Small intestine (tissue), 7 donors: Measurements from ENCODE around the gene CHAD. TPM values are rescaled to one million over a fixed set of nuclear protein-coding genes. Genes with fewer than 3 reads are reported as not detected.

Experiments used
- DNase-seq, 2 donors: peaks; one replicate each; pipeline versions ENCODE4 v3.0.0 to v3.0.0-alpha.2; 2013
- FAIRE-seq: peaks from 2 replicates; lab custom pipeline; 2012; peaks lifted over from hg19 to GRCh38; lab: Jason Lieb, UNC
- H3K27ac ChIP-seq, 3 donors: one replicate each; pipeline ENCODE4 v1.5.1; 2013; ENCODE audit warnings: low read length in 2 of 3, mild to moderate bottlenecking in 2 of 3, control low read depth in 1 of 3, inconsistent platforms in 1 of 3, low read depth in 1 of 3, moderate library complexity in 1 of 3
- H3K27me3 ChIP-seq, 3 donors: one replicate each; pipeline ENCODE4 v1.6.1; 2013; ENCODE audit warnings: low read length in 3 of 3, inconsistent platforms in 1 of 3; ENCODE audit not compliant: control insufficient read depth in 3 of 3, insufficient read depth in 3 of 3
- H3K36me3 ChIP-seq, 3 donors: one replicate each; pipeline ENCODE4 v1.6.1; 2013; ENCODE audit warnings: low read length in 3 of 3, inconsistent platforms in 1 of 3, low read depth in 1 of 3, mild to moderate bottlenecking in 1 of 3, moderate library complexity in 1 of 3; ENCODE audit not compliant: control insufficient read depth in 3 of 3, insufficient read depth in 2 of 3
- H3K4me1 ChIP-seq, 3 donors: one replicate each; pipeline ENCODE4 v1.6.1; 2013; ENCODE audit warnings: low read length in 2 of 3, inconsistent platforms in 1 of 3, low read depth in 1 of 3, mild to moderate bottlenecking in 1 of 3, moderate library complexity in 1 of 3; ENCODE audit not compliant: control insufficient read depth in 3 of 3, insufficient read depth in 2 of 3
- H3K4me3 ChIP-seq, 3 donors: one replicate each; pipeline ENCODE4 v1.5.1; 2013; ENCODE audit warnings: low read length in 3 of 3, control low read depth in 1 of 3, inconsistent platforms in 1 of 3, low read depth in 1 of 3, mild to moderate bottlenecking in 1 of 3, moderate library complexity in 1 of 3
- H3K9me3 ChIP-seq, 2 donors: one replicate each; pipeline ENCODE4 v1.6.1; 2013; ENCODE audit warnings: low read depth in 1 of 2, low read length in 1 of 2; ENCODE audit not compliant: control insufficient read depth in 2 of 2, insufficient read depth in 1 of 2
- WGBS, 3 donors: extraction: QIAGEN DNeasy Blood & Tissue Kit; methylation state at CpG; one replicate each; pipeline ENCODE4 v1.1.7; 2013; 5-methylcytosine and 5-hydroxymethylcytosine counted together
- polyA plus RNA-seq, 4 donors: library from polyadenylated mRNA; stranded (reverse) in 3 of 4; unstranded in 1 of 4; fragments of 200-250 nt in 3 of 4; fragments of 120-200 nt in 1 of 4; gene quantifications; one replicate each; pipeline versions ENCODE4 v1.2.1 to v1.2.3, GENCODE V29; 2013
- donor health status: healthy with polysubstance abuse.
- donor health status: control.
- donor health status: control.
- donor health status: Bipolar disorder and iron deficiency.
- donor health status: healthy.

The CHAD gene
- polyA plus RNA-seq, 4 donors: 0.87 to 13.4 (median 5.8) TPM

DNA sequence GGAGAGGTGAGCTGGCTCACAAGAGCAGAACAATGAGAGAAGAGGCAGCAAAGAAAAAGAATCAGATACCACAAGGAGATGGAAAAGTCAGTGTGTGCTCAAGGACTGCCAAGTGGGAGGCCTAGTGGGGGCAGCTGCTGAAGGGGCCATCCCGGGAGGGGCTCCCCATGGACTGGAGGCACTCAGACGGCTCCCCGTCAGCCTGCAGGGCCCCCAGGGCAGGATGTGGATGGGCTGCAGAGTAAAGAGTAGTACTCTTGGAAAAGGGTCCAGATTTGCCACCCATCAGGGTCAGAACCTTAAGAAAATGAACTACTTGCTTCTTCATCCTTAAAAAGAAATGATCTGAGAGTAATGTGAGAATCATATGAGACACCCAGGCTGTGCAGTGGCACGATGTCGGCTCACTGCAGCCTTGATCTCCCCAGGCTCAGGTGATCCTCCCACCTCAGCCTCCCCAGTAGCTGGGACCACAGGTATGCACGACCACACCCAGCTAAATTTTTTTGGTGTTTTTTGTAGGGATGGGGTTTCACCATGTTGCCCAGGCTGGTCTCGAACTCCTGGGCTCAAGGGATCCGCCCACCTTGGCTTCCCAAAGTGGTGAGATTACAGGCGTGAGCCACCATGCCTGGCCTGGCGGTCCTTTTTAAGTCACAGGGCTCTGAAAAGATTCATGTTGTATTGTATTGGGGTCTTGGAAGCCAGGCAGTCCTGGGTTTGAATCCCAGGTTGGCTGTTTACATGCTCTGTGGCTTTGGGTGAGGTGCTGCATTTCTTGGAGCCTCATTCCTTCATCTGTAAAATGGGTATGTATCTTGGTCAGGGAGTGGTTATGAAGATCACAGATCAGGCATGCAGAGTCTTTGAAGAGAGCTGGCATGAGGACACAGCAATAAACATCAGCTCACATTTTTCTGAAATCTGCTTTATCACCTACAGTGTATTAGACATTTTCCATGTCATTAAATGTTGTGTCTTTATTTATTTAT, 27.5 kb downstream of the CHAD start:
- Histone ChIP-seq H3K9me3 (no peaks in the 10 kb centered on the region), H3K4me3 (no peak overlapping the region), H3K4me1 (peaks cover 0 to 40% (median 0%) of the 10 kb centered on the region in 3 donors), H3K36me3 (peaks cover 0 to 23% (median 0%) of the 10 kb centered on the region in 3 donors), H3K27ac (peak overlapping the region in 2 of 3 donors; percentile 56 to 73), H3K27me3 (no peaks in the 10 kb centered on the region)
- WGBS, 3 donors: 62 to 87% (median 75%) methylated on average over 10 of the region's 10 CpGs
- DNase-seq (no peak), FAIRE-seq (no peak)

- peak; percentile 72 to 84 for DNase-seq
- Histone ChIP-seq H3K9me3 (no peaks in the 10 kb centered on the region), H3K4me3 (no peak overlapping the region), H3K27ac (peak overlapping the region in 2 of 3 donors; percentile 56 to 73), H3K27me3 (no peaks in the 10 kb centered on the region), H3K36me3 (peaks cover 0 to 28% (median 0%) of the 10 kb centered on the region in 3 donors), H3K4me1 (peaks cover 0 to 40% (median 0%) of the 10 kb centered on the region in 3 donors)
- FAIRE-seq: no peak
- WGBS, 3 donors: 24 to 65% (median 30%) methylated on average over 4 of the region's 4 CpGs
Observed at GRCh38 chr17:50440172-50440837, 28.4 kb downstream of the CHAD start.

DNA sequence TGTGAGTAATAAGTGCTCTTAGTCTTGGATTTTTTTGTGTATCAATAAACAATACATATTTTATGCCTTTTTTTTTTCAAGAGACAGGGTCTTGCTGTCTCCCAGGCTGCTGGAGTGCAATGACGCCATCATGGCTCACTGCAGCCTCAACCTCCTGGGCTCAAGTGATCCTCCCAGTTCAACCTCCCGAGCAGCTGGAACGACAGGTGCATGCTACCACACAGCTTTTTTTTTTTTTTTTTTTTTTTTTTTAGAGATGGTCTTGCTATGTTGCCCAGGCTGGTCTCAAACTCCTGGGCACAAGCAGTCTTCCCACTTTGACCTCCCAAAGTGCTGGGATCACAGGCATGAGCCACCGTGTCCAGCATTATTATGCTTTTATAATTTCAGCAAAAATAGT, 29.7 kb downstream of the CHAD start:
- FAIRE-seq (no peak), DNase-seq (no peak)
- Histone ChIP-seq H3K9me3 (no peaks in the 10 kb centered on the region), H3K36me3 (peaks cover 0 to 30% (median 0%) of the 10 kb centered on the region in 3 donors), H3K27ac (no peak overlapping the region), H3K27me3 (no peaks in the 10 kb centered on the region), H3K4me1 (peaks cover 0 to 40% (median 0%) of the 10 kb centered on the region in 3 donors), H3K4me3 (no peak overlapping the region)
- whole genome bisulfite sequencing, 3 donors: 83 to 90% (median 89%) methylated on average over 4 of the region's 4 CpGs

GRCh38 chr17:50437409-50437808, 31.3 kb downstream of the CHAD start:
- DNase-seq (no peak), FAIRE-seq (no peak)
- H3K4me3 ChIP-seq: no peak overlapping the region
- no peaks in the 10 kb centered on the region for H3K9me3 ChIP-seq
- H3K27ac ChIP-seq: no peak overlapping the region
- no peaks in the 10 kb centered on the region for H3K27me3 ChIP-seq
- H3K36me3 ChIP-seq: peaks cover 0 to 37% (median 0%) of the 10 kb centered on the region in 3 donors
- peaks cover 0 to 26% (median 0%) of the 10 kb centered on the region in 3 donors for H3K4me1 ChIP-seq
- WGBS, 3 donors: 94 to 98% (median 96%) methylated on average over 4 of the region's 4 CpGs

- Histone ChIP-seq H3K36me3 (peaks cover 0 to 29% (median 0%) of the 10 kb centered on the region in 3 donors), H3K4me3 (no peak overlapping the region), H3K9me3 (no peaks in the 10 kb centered on the region), H3K4me1 (peaks cover 0 to 36% (median 2%) of the 10 kb centered on the region in 3 donors), H3K27ac (no peak overlapping the region), H3K27me3 (no peaks in the 10 kb centered on the region)
- 80 to 98% (median 84%) methylated on average over 4 of the region's 4 CpGs for WGBS, 3 donors
- FAIRE-seq: no peak
- no peak for DNase-seq
Observed at GRCh38 chr17:50432125-50432762, 36.4 kb downstream of the CHAD start.

- Histone ChIP-seq H3K27ac (no peak overlapping the region), H3K9me3 (no peaks in the 10 kb centered on the region), H3K4me1 (peaks cover 0 to 44% (median 2%) of the 10 kb centered on the region in 3 donors), H3K4me3 (no peak overlapping the region), H3K27me3 (no peaks in the 10 kb centered on the region), H3K36me3 (peaks cover 0 to 24% (median 0%) of the 10 kb centered on the region in 3 donors)
- WGBS, 3 donors: 77 to 83% (median 82%) methylated on average over 4 of the region's 4 CpGs
- FAIRE-seq (no peak), DNase-seq (no peak)
Observed at GRCh38 chr17:50430821-50431618, 37.7 kb downstream of the CHAD start.

DNA sequence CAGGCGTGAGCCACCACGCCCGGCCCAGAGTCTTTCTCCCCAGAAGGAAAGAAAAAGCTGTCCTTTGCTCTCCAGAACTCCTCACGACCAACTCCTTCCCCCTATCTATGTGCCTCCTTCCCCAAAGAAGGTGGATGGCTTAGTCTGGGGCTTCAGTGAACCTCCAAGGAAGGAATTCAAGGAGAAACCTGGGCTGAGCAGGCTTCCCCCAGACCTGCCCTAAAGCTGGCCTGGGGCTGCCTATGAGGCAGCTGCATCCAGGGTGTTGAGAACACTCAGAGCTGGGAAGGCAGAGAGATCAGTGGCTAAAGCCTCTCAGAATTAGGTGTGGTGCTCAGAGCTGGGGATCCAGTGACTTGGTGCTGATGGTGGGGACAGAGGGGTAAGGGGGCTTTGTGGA, 38.9 kb downstream of the CHAD start:
- peaks cover 2 to 54% (median 8%) of the 10 kb centered on the region in 3 donors for H3K4me1 ChIP-seq
- 49 to 74% (median 72%) methylated on average over 4 of the region's 4 CpGs for WGBS, 3 donors

More for the DNA sequence above, 38.9 kb downstream of the CHAD start:
- H3K27me3 ChIP-seq: no peaks in the 10 kb centered on the region
- H3K27ac ChIP-seq: peak overlapping the region in 1 of 3 donors; percentile 65
- H3K36me3 ChIP-seq: peaks cover 0 to 16% (median 0%) of the 10 kb centered on the region in 3 donors
- no peak for FAIRE-seq
- H3K9me3 ChIP-seq: no peaks in the 10 kb centered on the region
- DNase-seq: peak in 1 of 2 donors; percentile 17
- no peak overlapping the region for H3K4me3 ChIP-seq
